Ishikawa (cell line): ENCODE results near the gene AGPS.
A peak's percentile ranks its signal among the peaks of the same experiment; 100 is the strongest.

Source experiments
- CEBPB ChIP-seq: IDR thresholded peaks from 2 replicates; pipeline ENCODE4 v1.6.1; 2012
- CREB1 ChIP-seq: IDR thresholded peaks from 2 replicates; pipeline ENCODE4 v1.6.1; 2012; ENCODE audit warnings: low read depth
- EGR1 ChIP-seq: IDR thresholded peaks from 2 replicates; pipeline ENCODE4 v1.6.1; 2012
- EP300 ChIP-seq: IDR thresholded peaks from 2 replicates; pipeline ENCODE4 v1.6.1; 2012; ENCODE audit warnings: borderline replicate concordance
- FOXM1 ChIP-seq: IDR thresholded peaks from 2 replicates; pipeline ENCODE4 v1.6.1; 2012; ENCODE audit warnings: low read depth, borderline replicate concordance
- MAX ChIP-seq: IDR thresholded peaks from 2 replicates; pipeline ENCODE4 v1.6.1; 2012
- NFIC ChIP-seq: IDR thresholded peaks from 2 replicates; pipeline ENCODE4 v1.6.1; 2012
- RAD21 ChIP-seq: IDR thresholded peaks from 2 replicates; pipeline ENCODE4 v1.6.1; 2012; ENCODE audit warnings: low read depth
- TAF1 ChIP-seq: IDR thresholded peaks from 2 replicates; pipeline ENCODE4 v1.6.1; 2012; ENCODE audit warnings: low read depth, mild to moderate bottlenecking
- TCF12 ChIP-seq: IDR thresholded peaks from 2 replicates; pipeline ENCODE4 v1.6.1; 2012; ENCODE audit warnings: low read depth
- TEAD4 ChIP-seq: IDR thresholded peaks from 2 replicates; pipeline ENCODE4 v1.6.1; 2012
- USF1 ChIP-seq: IDR thresholded peaks from 2 replicates; pipeline ENCODE4 v1.6.1; 2012
- YY1 ChIP-seq: IDR thresholded peaks from 2 replicates; pipeline ENCODE4 v1.6.1; 2012; ENCODE audit warnings: low read depth
- ZBTB7A ChIP-seq: IDR thresholded peaks from 2 replicates; pipeline ENCODE4 v1.6.1; 2012; ENCODE audit warnings: low read depth
- TF ChIP-seq, protein P1 (sequence below): IDR thresholded peaks from 2 replicates; pipeline ENCODE4 v1.6.1; 2012; ENCODE audit warnings: low read depth, mild to moderate bottlenecking

The AGPS gene

DNA sequence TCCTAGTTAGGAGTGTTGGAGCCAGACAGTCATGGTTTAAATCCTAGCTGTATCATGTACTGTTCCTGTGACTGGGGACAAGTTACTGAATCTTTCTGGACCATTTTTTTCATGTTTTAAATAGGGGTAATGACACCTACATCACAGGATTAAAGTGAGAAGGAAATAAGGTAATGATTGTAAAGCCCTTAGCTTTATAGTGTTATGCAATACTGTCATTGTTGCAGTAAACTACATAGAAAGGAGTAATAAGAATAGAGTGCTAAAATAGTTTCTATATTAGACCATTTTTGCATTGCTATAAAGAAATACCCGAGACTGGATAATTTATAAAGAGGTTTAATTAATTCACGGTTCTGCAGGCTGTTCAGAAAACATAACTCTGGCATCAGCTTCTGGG, 14.5 kb downstream of the AGPS start:
- no peak for TF ChIP-seq ZBTB7A
- no peak for TF ChIP-seq NFIC
- TF ChIP-seq CEBPB, result no peak
- no peak for TF ChIP-seq TEAD4
- no peak for TF ChIP-seq TAF1
- no peak for TF ChIP-seq USF1
- no peak for TF ChIP-seq RAD21
- no peak for TF ChIP-seq EGR1
- no peak for TF ChIP-seq YY1
- TF ChIP-seq, protein P1, sequence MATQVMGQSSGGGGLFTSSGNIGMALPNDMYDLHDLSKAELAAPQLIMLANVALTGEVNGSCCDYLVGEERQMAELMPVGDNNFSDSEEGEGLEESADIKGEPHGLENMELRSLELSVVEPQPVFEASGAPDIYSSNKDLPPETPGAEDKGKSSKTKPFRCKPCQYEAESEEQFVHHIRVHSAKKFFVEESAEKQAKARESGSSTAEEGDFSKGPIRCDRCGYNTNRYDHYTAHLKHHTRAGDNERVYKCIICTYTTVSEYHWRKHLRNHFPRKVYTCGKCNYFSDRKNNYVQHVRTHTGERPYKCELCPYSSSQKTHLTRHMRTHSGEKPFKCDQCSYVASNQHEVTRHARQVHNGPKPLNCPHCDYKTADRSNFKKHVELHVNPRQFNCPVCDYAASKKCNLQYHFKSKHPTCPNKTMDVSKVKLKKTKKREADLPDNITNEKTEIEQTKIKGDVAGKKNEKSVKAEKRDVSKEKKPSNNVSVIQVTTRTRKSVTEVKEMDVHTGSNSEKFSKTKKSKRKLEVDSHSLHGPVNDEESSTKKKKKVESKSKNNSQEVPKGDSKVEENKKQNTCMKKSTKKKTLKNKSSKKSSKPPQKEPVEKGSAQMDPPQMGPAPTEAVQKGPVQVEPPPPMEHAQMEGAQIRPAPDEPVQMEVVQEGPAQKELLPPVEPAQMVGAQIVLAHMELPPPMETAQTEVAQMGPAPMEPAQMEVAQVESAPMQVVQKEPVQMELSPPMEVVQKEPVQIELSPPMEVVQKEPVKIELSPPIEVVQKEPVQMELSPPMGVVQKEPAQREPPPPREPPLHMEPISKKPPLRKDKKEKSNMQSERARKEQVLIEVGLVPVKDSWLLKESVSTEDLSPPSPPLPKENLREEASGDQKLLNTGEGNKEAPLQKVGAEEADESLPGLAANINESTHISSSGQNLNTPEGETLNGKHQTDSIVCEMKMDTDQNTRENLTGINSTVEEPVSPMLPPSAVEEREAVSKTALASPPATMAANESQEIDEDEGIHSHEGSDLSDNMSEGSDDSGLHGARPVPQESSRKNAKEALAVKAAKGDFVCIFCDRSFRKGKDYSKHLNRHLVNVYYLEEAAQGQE, result no peak
- no peak for TF ChIP-seq FOXM1
- TF ChIP-seq MAX, result no peak

GRCh38 chr2:177413703-177414102, 21.1 kb downstream of the AGPS start:
- TF ChIP-seq TCF12, result no peak
- TF ChIP-seq, protein P1, result no peak

GRCh38 chr2:177419274-177419673, 26.7 kb downstream of the AGPS start:
- TF ChIP-seq EGR1 (no peak), CEBPB (peak; percentile 93), TCF12 (no peak), NFIC (0 out of 2 replicates have a peak, but pooled peaks have one; percentile 11), EP300 (no peak), TEAD4 (no peak)

GRCh38 chr2:177422271-177422670, 29.7 kb downstream of the AGPS start:
- TF ChIP-seq FOXM1, result no peak
- TF ChIP-seq TEAD4, result no peak
- no peak for TF ChIP-seq ZBTB7A
- TF ChIP-seq, protein P1, result no peak
- no peak for TF ChIP-seq TCF12
- TF ChIP-seq NFIC, result no peak
- no peak for TF ChIP-seq EGR1
- TF ChIP-seq CREB1, result no peak
- no peak for TF ChIP-seq RAD21
- TF ChIP-seq YY1, result no peak
- no peak for TF ChIP-seq CEBPB
- TF ChIP-seq EP300, result no peak
- no peak for TF ChIP-seq TAF1
- no peak for TF ChIP-seq MAX
- TF ChIP-seq USF1, result no peak

GRCh38 chr2:177427316-177427715, 34.7 kb downstream of the AGPS start:
- TF ChIP-seq EGR1, result no peak
- TF ChIP-seq RAD21, result no peak
- no peak for TF ChIP-seq TAF1
- no peak for TF ChIP-seq TEAD4
- TF ChIP-seq, protein P1, result no peak
- no peak for TF ChIP-seq NFIC
- no peak for TF ChIP-seq MAX
- no peak for TF ChIP-seq ZBTB7A
